IMR-90 (cell line): ENCODE data around the gene WDR5. TPM values are rescaled to one million over a fixed set of nuclear protein-coding genes. Genes with fewer than 3 reads are reported as not detected.

Experiments used
- ATAC-seq: fragments of 200-7000 bp; cut with Tn5 transposase; 2 replicates; pipeline ENCODE4 v1.9.1; 2020; ENCODE audit warnings: low read depth, mild to moderate bottlenecking, moderate library complexity
- BruUV-seq: library from RNA; stranded (reverse); fragments of 400-500 nt; replicated peaks from 2 replicates; lab custom pipeline; 2021; lab: Mats Ljungman, UMichigan
- CTCF ChIA-PET: fragments of 300-600 bp; formaldehyde crosslinking; extraction: SDS; loops from one replicate; lab custom pipeline; 2021; ENCODE audit warnings: antibody characterized with exemption; lab: Yijun Ruan, JAX
- POLR2A ChIA-PET: fragments of 300-600 bp; sonication (Branson Sonifier 250); formaldehyde crosslinking; loops from one replicate; lab custom pipeline; 2022; ENCODE audit warnings: antibody characterized with exemption; ENCODE audit not compliant: unreplicated experiment; lab: Charles Lee
- DNase-seq: peaks from one replicate; pipeline ENCODE4 v3.0.0; 2013
- H2AFZ ChIP-seq: replicated peaks from 2 replicates; pipeline ENCODE3; 2013; ENCODE audit warnings: low read length, mild to moderate bottlenecking; ENCODE audit not compliant: poor library complexity
- H2AK5ac ChIP-seq: 2 replicates; pipeline ENCODE4 v1.6.1; 2013; ENCODE audit warnings: low read depth, low read length, inconsistent platforms
- H2AK9ac ChIP-seq: replicated peaks from 2 replicates; pipeline ENCODE3; 2013; ENCODE audit warnings: mild to moderate bottlenecking, low read depth, low read length, moderate library complexity; ENCODE audit not compliant: poor library complexity
- H2BK120ac ChIP-seq: 2 replicates; pipeline ENCODE4 v1.6.1; 2013; ENCODE audit warnings: low read depth, low read length, inconsistent platforms
- H2BK15ac ChIP-seq: 3 replicates; pipeline ENCODE4 v1.6.1; 2013; ENCODE audit warnings: low read depth, low read length, inconsistent platforms
- H2BK20ac ChIP-seq: 2 replicates; pipeline ENCODE4 v1.6.1; 2013; ENCODE audit warnings: low read depth, mild to moderate bottlenecking, inconsistent platforms, low read length, moderate library complexity
- H2BK5ac ChIP-seq: 2 replicates; pipeline ENCODE4 v1.6.1; 2013; ENCODE audit warnings: mild to moderate bottlenecking, low read depth, low read length, inconsistent platforms; ENCODE audit not compliant: poor library complexity, severe bottlenecking
- H3K14ac ChIP-seq: replicated peaks from 2 replicates; pipeline ENCODE4 v1.6.1; 2013; ENCODE audit warnings: low read depth, low read length, inconsistent platforms
- H3K18ac ChIP-seq: 2 replicates; pipeline ENCODE4 v1.6.1; 2013; ENCODE audit warnings: low read depth, low read length, control low read depth
- H3K23ac ChIP-seq: 2 replicates; pipeline ENCODE4 v1.6.1; 2013; ENCODE audit warnings: low read depth, low read length, inconsistent platforms
- H3K27ac ChIP-seq: 2 replicates; pipeline ENCODE4 v1.5.1; 2013; ENCODE audit warnings: mild to moderate bottlenecking, control low read depth, low read length; ENCODE audit not compliant: insufficient read depth
- H3K27me3 ChIP-seq: 2 replicates; pipeline ENCODE4 v1.6.1; 2013; ENCODE audit warnings: low read length; ENCODE audit not compliant: control insufficient read depth, insufficient read depth
- H3K36me3 ChIP-seq: 2 replicates; pipeline ENCODE4 v1.6.1; 2013; ENCODE audit warnings: low read length, mixed read lengths; ENCODE audit not compliant: control insufficient read depth, insufficient read depth
- H3K4ac ChIP-seq: 2 replicates; pipeline ENCODE4 v1.6.1; 2013; ENCODE audit warnings: low read depth, low read length, inconsistent platforms
- H3K4me1 ChIP-seq: 2 replicates; pipeline ENCODE4 v1.6.1; 2013; ENCODE audit warnings: low read length, mixed read lengths; ENCODE audit not compliant: control insufficient read depth, insufficient read depth
- H3K4me2 ChIP-seq: 2 replicates; pipeline ENCODE4 v1.6.1; 2013; ENCODE audit warnings: low read depth, mild to moderate bottlenecking, control low read depth, low read length, moderate library complexity
- H3K4me3 ChIP-seq: 2 replicates; pipeline ENCODE4 v1.5.1; 2013; ENCODE audit warnings: low read depth, mild to moderate bottlenecking, control low read depth, low read length, moderate library complexity; ENCODE audit not compliant: insufficient read depth
- H3K56ac ChIP-seq: 2 replicates; pipeline ENCODE4 v1.6.1; 2013; ENCODE audit warnings: low read length, inconsistent platforms; ENCODE audit not compliant: insufficient read depth; ENCODE audit errors: extremely low read depth
- H3K79me1 ChIP-seq, 2 experiments: 2 replicates each; pipeline ENCODE4 v1.6.1; 2013; ENCODE audit warnings: low read length in 2 of 2, inconsistent platforms in 1 of 2, low read depth in 1 of 2
- H3K9ac ChIP-seq: 2 replicates; pipeline ENCODE4 v1.6.1; 2013; ENCODE audit warnings: low read depth, low read length, control low read depth
- H3K9me1 ChIP-seq: 2 replicates; pipeline ENCODE4 v1.6.1; 2013; ENCODE audit warnings: low read length, inconsistent platforms; ENCODE audit not compliant: insufficient read depth
- H3K9me3 ChIP-seq: 2 replicates; pipeline ENCODE4 v1.6.1; 2013; ENCODE audit warnings: low read length; ENCODE audit not compliant: control insufficient read depth, insufficient read depth
- H4K20me1 ChIP-seq: 2 replicates; pipeline ENCODE4 v1.6.1; 2013; ENCODE audit warnings: low read length, inconsistent platforms; ENCODE audit not compliant: insufficient read depth
- H4K5ac ChIP-seq: 2 replicates; pipeline ENCODE4 v1.6.1; 2013; ENCODE audit warnings: mild to moderate bottlenecking, low read depth, low read length, control low read depth
- H4K8ac ChIP-seq, 2 experiments: 2 replicates each; pipeline ENCODE4 v1.6.1; 2013; ENCODE audit warnings: low read depth in 2 of 2, low read length in 2 of 2, control low read depth in 1 of 2, inconsistent platforms in 1 of 2
- H4K91ac ChIP-seq: 2 replicates; pipeline ENCODE4 v1.6.1; 2013; ENCODE audit warnings: low read depth, low read length, inconsistent platforms; ENCODE audit not compliant: insufficient read depth
- BHLHE40 ChIP-seq: fragments of 150-350 bp; IDR thresholded peaks from 2 replicates; pipeline ENCODE4 v1.6.1; 2016; ENCODE audit warnings: mild to moderate bottlenecking, low read depth, low read length
- CEBPB ChIP-seq: IDR thresholded peaks from 2 replicates; pipeline ENCODE4 v1.6.1; 2012; ENCODE audit warnings: low read depth, low read length, improper control_type of control experiment
- CHD1 ChIP-seq: IDR thresholded peaks from 2 replicates; pipeline ENCODE4 v1.6.1; 2012; ENCODE audit warnings: low read depth, low read length, improper control_type of control experiment
- MAZ ChIP-seq: IDR thresholded peaks from 2 replicates; pipeline ENCODE4 v1.6.1; 2012; ENCODE audit warnings: low read depth, mild to moderate bottlenecking, low read length, improper control_type of control experiment, moderate library complexity, borderline replicate concordance
- MXI1 ChIP-seq: IDR thresholded peaks from 2 replicates; pipeline ENCODE4 v1.6.1; 2012; ENCODE audit warnings: low read depth, mild to moderate bottlenecking, low read length, moderate library complexity, borderline replicate concordance
- NFE2L2 ChIP-seq: fragments of 150-350 bp; IDR thresholded peaks from 2 replicates; pipeline ENCODE4 v1.6.1; 2016; ENCODE audit warnings: low read depth, mild to moderate bottlenecking, low read length
- POLR2A ChIP-seq: IDR thresholded peaks from 2 replicates; pipeline ENCODE4 v1.6.1; 2012; ENCODE audit warnings: mild to moderate bottlenecking, low read depth, low read length
- RAD21 ChIP-seq: IDR thresholded peaks from 2 replicates; pipeline ENCODE4 v1.6.1; 2012; ENCODE audit warnings: low read length, improper control_type of control experiment
- RCOR1 ChIP-seq: IDR thresholded peaks from 2 replicates; pipeline ENCODE4 v1.6.1; 2012; ENCODE audit warnings: mild to moderate bottlenecking, low read length, improper control_type of control experiment; ENCODE audit not compliant: insufficient replicate concordance
- SMC3 ChIP-seq: fragments of 150-350 bp; IDR thresholded peaks from 2 replicates; pipeline ENCODE4 v1.6.1; 2016; ENCODE audit warnings: low read depth, mild to moderate bottlenecking, antibody characterized with exemption, low read length, moderate library complexity
- WGBS, 2 experiments: methylation state at CpG; one replicate each; pipeline versions ENCODE4 v1.1.5 to v1.1.7; 2013; ENCODE audit warnings: missing lambda C conversion rate in 2 of 2; ENCODE audit not compliant: insufficient read length in 1 of 2; ENCODE audit errors: extremely low coverage in 2 of 2; 5-methylcytosine and 5-hydroxymethylcytosine counted together
- dilution Hi-C: fragments of 300-500 bp; cut with HindIII; formaldehyde crosslinking; loops from one replicate; pipeline ENCODE4 v1.14.3; 2018; ENCODE audit warnings: low sequenced_read_pairs; ENCODE audit not compliant: unreplicated experiment
- in situ Hi-C: fragments of 300-500 bp; cut with MboI; formaldehyde crosslinking; loops from 3 replicates; pipeline ENCODE4 v1.14.3; 2019; ENCODE audit warnings: low sequenced_read_pairs, inconsistent platforms, mixed read lengths
- intact Hi-C: fragments of 100-400 bp; cut with micrococcal nuclease; formaldehyde crosslinking; loops from 2 replicates; pipeline ENCODE4 v1.10.0; 2022
- polyA plus RNA-seq, 3 experiments: library from polyadenylated mRNA; depleted of rRNA; stranded (reverse); fragments of >200 nt; gene quantifications; 2 replicates each; pipeline ENCODE4 v1.2.3, GENCODE V29; 2012; ENCODE audit warnings: low replicate concordance in 1 of 3
- total RNA-seq: library from RNA; depleted of rRNA; stranded (reverse); fragments of >200 nt; gene quantifications from 2 replicates; pipeline ENCODE4 v1.2.3, GENCODE V29; 2012
- TF ChIP-seq, protein P1 (sequence below): fragments of 150-350 bp; IDR thresholded peaks from 2 replicates; pipeline ENCODE4 v1.6.1; 2016; ENCODE audit warnings: low read depth, mild to moderate bottlenecking, low read length, moderate library complexity, borderline replicate concordance
- TF ChIP-seq, protein P2 (sequence below): fragments of 150-350 bp; IDR thresholded peaks from 2 replicates; pipeline ENCODE4 v1.6.1; 2017; ENCODE audit warnings: mild to moderate bottlenecking, antibody characterized with exemption, low read length, low read depth
- TF ChIP-seq, protein P3 (sequence below): conservative IDR thresholded peaks from 2 replicates; pipeline ENCODE4 v1.5.1; 2012; ENCODE audit warnings: mild to moderate bottlenecking, low read depth, low read length, improper control_type of control experiment

The WDR5 gene
- total and polyA plus RNA-seq, 2 of the 4 experiments (the other 2 are of a cell fraction) = 18.3 to 26.6 TPM

DNA sequence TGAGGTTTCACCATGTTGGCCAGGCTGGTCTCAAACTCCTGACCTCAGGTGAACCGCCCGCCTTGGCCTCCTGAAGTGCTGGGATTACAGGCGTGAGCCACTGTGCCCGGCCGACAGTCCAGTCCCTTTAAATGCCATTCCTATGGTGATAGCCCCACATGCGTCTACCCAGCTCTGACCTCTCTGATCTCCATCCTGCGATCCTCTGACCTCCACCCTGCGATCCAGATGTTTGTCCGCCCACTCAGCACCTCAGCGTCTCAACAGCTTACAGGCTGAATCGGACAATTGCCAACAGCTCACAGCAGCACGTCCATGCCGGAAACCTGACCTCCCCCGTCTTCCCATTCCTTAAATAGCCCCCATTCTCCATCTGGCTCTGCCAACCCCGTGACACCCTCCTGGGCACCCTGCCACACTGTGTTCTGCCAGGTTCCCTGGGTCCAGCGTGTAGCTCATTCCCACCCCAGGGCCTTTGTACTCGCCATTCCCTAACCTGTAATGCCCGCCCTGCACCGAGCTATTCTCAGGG lies 72.5 kb downstream of the WDR5 start:
- H2BK120ac ChIP-seq = no peak overlapping the region
- H3K27ac ChIP-seq = no peak overlapping the region
- no peak overlapping the region for H3K4me3 ChIP-seq
- no peak overlapping the region for H4K91ac ChIP-seq
- intact Hi-C loops (no loop called here), dilution Hi-C loops (no loop called here), in situ Hi-C loops (no loop called here)
- peaks cover 8% of the 10 kb centered on the region for H3K27me3 ChIP-seq
- no peak overlapping the region for H3K9ac ChIP-seq
- no peak overlapping the region; the same call in 2 of the 3 replicates for H2BK15ac ChIP-seq
- H2AK5ac ChIP-seq = no peak overlapping the region
- no peaks in the 10 kb centered on the region for H3K9me1 ChIP-seq
- no peak overlapping the region for H3K4ac ChIP-seq
- H3K4me2 ChIP-seq = no peak overlapping the region
- H2AFZ ChIP-seq = no peak overlapping the region
- 72% methylated on average over 13 of the region's 19 CpGs; no CpG with 5 or more reads in 1 of the 2 experiments for WGBS, 2 experiments
- H3K56ac ChIP-seq = no peak overlapping the region
- no peak for TF ChIP-seq POLR2A
- TF ChIP-seq MAZ = no peak
- TF ChIP-seq NFE2L2 = no peak
- TF ChIP-seq CHD1 = no peak
- no peak for TF ChIP-seq RCOR1
- TF ChIP-seq, protein P1, sequence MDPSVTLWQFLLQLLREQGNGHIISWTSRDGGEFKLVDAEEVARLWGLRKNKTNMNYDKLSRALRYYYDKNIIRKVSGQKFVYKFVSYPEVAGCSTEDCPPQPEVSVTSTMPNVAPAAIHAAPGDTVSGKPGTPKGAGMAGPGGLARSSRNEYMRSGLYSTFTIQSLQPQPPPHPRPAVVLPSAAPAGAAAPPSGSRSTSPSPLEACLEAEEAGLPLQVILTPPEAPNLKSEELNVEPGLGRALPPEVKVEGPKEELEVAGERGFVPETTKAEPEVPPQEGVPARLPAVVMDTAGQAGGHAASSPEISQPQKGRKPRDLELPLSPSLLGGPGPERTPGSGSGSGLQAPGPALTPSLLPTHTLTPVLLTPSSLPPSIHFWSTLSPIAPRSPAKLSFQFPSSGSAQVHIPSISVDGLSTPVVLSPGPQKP = no peak
- TF ChIP-seq MXI1 = no peak
- no peak for TF ChIP-seq RAD21
- no peak for TF ChIP-seq BHLHE40
- no peak for TF ChIP-seq CEBPB
- no peak for TF ChIP-seq SMC3
- TF ChIP-seq, protein P2, sequence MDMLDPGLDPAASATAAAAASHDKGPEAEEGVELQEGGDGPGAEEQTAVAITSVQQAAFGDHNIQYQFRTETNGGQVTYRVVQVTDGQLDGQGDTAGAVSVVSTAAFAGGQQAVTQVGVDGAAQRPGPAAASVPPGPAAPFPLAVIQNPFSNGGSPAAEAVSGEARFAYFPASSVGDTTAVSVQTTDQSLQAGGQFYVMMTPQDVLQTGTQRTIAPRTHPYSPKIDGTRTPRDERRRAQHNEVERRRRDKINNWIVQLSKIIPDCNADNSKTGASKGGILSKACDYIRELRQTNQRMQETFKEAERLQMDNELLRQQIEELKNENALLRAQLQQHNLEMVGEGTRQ = no peak
- TF ChIP-seq, protein P3, sequence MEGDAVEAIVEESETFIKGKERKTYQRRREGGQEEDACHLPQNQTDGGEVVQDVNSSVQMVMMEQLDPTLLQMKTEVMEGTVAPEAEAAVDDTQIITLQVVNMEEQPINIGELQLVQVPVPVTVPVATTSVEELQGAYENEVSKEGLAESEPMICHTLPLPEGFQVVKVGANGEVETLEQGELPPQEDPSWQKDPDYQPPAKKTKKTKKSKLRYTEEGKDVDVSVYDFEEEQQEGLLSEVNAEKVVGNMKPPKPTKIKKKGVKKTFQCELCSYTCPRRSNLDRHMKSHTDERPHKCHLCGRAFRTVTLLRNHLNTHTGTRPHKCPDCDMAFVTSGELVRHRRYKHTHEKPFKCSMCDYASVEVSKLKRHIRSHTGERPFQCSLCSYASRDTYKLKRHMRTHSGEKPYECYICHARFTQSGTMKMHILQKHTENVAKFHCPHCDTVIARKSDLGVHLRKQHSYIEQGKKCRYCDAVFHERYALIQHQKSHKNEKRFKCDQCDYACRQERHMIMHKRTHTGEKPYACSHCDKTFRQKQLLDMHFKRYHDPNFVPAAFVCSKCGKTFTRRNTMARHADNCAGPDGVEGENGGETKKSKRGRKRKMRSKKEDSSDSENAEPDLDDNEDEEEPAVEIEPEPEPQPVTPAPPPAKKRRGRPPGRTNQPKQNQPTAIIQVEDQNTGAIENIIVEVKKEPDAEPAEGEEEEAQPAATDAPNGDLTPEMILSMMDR = no peak
- DNase-seq = no peak
- H2BK20ac ChIP-seq = no peak overlapping the region
- no peaks in the 10 kb centered on the region for H3K79me1 ChIP-seq
- POLR2A ChIA-PET = no interaction called here
- BruUV-seq = no TSS peak
- no peak overlapping the region for H4K8ac ChIP-seq
- no peak overlapping the region for H3K14ac ChIP-seq
- no peak overlapping the region for H2AK9ac ChIP-seq
- H3K4me1 ChIP-seq = peaks cover 4% of the 10 kb centered on the region; the same call in 1 of the 2 replicates
- CTCF ChIA-PET = no interaction called here
- no peak for ATAC-seq
- no peak overlapping the region for H3K18ac ChIP-seq
- H3K36me3 ChIP-seq = no peaks in the 10 kb centered on the region
- H2BK5ac ChIP-seq = no peak overlapping the region
- no peak overlapping the region for H4K5ac ChIP-seq
- no peak overlapping the region for H3K23ac ChIP-seq
- H3K9me3 ChIP-seq = peaks cover 8% of the 10 kb centered on the region
- no peaks in the 10 kb centered on the region for H4K20me1 ChIP-seq
